Hepatocyte (in vitro differentiated cells): Measurements from ENCODE around the gene SPHK2. TPM values are rescaled to one million over a fixed set of nuclear protein-coding genes. Genes with fewer than 3 reads are reported as not detected.

ENCODE experiments used
- DNase-seq: peaks from one replicate; pipeline ENCODE4 v3.0.0-alpha.2; 2016; ENCODE audit warnings: low spot score
- H2AFZ ChIP-seq: fragments of 200-600 bp; sonication (generic); 2 replicates; pipeline ENCODE4 v1.6.0; 2016; ENCODE audit warnings: antibody characterized with exemption, mild to moderate bottlenecking
- H3K27ac ChIP-seq: fragments of 200-600 bp; sonication (generic); 2 replicates; pipeline ENCODE4 v1.5.1; 2016; ENCODE audit warnings: mild to moderate bottlenecking
- H3K27me3 ChIP-seq: fragments of 200-600 bp; sonication (generic); 2 replicates; pipeline ENCODE4 v1.6.1; 2016
- H3K36me3 ChIP-seq: fragments of 200-600 bp; sonication (generic); replicated peaks from 2 replicates; pipeline ENCODE4 v1.5.1; 2016; ENCODE audit warnings: low read depth; ENCODE audit not compliant: insufficient read depth
- H3K4me1 ChIP-seq: fragments of 200-600 bp; sonication (generic); 2 replicates; pipeline ENCODE4 v1.5.1; 2016; ENCODE audit warnings: mild to moderate bottlenecking, moderate library complexity; ENCODE audit not compliant: insufficient read depth
- H3K4me2 ChIP-seq: fragments of 200-600 bp; sonication (generic); 2 replicates; pipeline ENCODE4 v1.6.0; 2016
- H3K4me3 ChIP-seq: fragments of 200-600 bp; sonication (generic); 2 replicates; pipeline ENCODE4 v1.5.1; 2016; ENCODE audit warnings: mild to moderate bottlenecking
- H3K79me2 ChIP-seq: fragments of 200-600 bp; sonication (generic); 2 replicates; pipeline ENCODE4 v1.6.0; 2017; ENCODE audit warnings: mild to moderate bottlenecking
- H3K9me2 ChIP-seq: fragments of 200-600 bp; sonication (generic); replicated peaks from 2 replicates; pipeline ENCODE4 v1.6.0; 2017; ENCODE audit warnings: mild to moderate bottlenecking; ENCODE audit not compliant: insufficient read depth
- H3K9me3 ChIP-seq: fragments of 200-600 bp; sonication (generic); 2 replicates; pipeline ENCODE4 v1.5.1; 2016; ENCODE audit warnings: low read depth, mild to moderate bottlenecking
- H4K20me1 ChIP-seq: fragments of 200-600 bp; sonication (generic); 2 replicates; pipeline ENCODE4 v1.6.0; 2016; ENCODE audit warnings: mild to moderate bottlenecking; ENCODE audit not compliant: insufficient read depth, poor library complexity, severe bottlenecking
- EZH2 ChIP-seq: fragments of 200-600 bp; sonication (generic); IDR thresholded peaks from 2 replicates; pipeline ENCODE4 v1.6.1; 2016; ENCODE audit warnings: antibody characterized with exemption, mild to moderate bottlenecking, borderline replicate concordance
- EZH2phosphoT487 ChIP-seq: fragments of 200-600 bp; sonication (generic); IDR thresholded peaks from one replicate; pipeline ENCODE4 v1.6.1; 2018; ENCODE audit warnings: antibody characterized with exemption, mild to moderate bottlenecking, low read depth, moderate library complexity; ENCODE audit not compliant: unreplicated experiment, severe bottlenecking
- WGBS: methylation state at CpG from one replicate; pipeline ENCODE4 v1.1.6; 2016; ENCODE audit warnings: low lambda C conversion rate; ENCODE audit errors: missing lambda C conversion rate; 5-methylcytosine and 5-hydroxymethylcytosine counted together
- polyA plus RNA-seq: library from polyadenylated mRNA; unstranded; fragments of >200 nt; fragmentation: Nextera tagmentation; extraction: Ambion mirVana; gene quantifications from 2 replicates; pipeline ENCODE4 v1.2.1, GENCODE V29; 2016
- total RNA-seq: library from RNA; depleted of rRNA; stranded (reverse); fragments of >200 nt; gene quantifications from 2 replicates; pipeline ENCODE4 v1.2.3, GENCODE V29; 2014
- TF ChIP-seq, protein P1 (sequence below): fragments of 200-600 bp; sonication (generic); IDR thresholded peaks from 2 replicates; pipeline ENCODE4 v1.5.1; 2016; ENCODE audit warnings: antibody characterized with exemption, mild to moderate bottlenecking; ENCODE audit not compliant: poor library complexity

Gene SPHK2
- total and polyA plus RNA-seq, 2 experiments from 2014 or later, result 39.4 to 56.7 TPM

DNA sequence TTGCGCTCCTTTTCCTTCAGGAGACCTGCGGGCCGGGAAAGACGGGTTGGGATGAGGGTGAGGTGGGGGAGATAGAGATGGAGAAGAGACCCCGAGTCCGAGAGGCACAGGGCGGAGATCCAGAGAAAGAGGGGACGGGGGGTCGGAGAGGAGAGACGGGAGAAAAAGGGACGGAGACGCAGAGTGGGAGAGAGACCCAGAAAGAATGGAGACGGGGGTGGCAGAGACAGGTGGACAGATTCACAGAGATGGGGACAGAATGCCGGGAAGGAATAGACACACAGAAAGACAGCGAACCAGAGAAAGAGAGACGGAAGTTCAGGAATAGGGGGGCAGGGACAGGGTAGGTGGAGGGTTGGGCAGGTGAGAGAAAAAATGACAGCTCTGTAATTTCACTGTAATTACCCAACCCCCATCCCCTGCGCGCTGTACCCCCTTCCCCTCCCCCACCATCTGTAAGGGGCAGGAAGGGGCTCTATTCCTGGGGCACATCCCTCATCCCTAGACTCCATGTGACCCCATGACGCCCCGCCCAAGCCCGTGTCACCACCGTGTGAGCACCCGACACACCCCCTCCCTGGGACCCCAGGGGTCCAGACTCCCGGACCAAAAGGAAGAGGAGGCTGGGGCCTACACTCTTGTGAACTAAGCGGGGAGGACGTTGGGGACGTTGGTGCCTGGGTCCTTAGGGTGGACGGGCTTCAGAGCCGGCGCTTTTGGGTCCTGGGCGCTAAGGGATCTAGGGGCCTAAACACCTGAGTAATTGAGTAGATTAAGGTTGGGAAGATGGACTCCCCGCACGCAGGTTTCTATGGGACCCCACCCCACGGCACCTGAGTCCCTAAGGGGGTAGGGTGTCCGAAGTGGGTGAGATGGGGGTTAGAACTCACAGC is 16.9 kb downstream of the SPHK2 start:
- Histone ChIP-seq H3K9me3 (no peaks in the 10 kb centered on the region), H3K27ac (peak overlapping the region; percentile 78), H3K4me2 (peak overlapping the region; percentile 76), H2AFZ (peak overlapping the region; percentile 22), H4K20me1 (no peaks in the 10 kb centered on the region), H3K4me1 (peaks cover 21% of the 10 kb centered on the region), H3K27me3 (no peaks in the 10 kb centered on the region), H3K4me3 (peak overlapping the region; percentile 43), H3K36me3 (no peaks in the 10 kb centered on the region), H3K9me2 (no peaks in the 10 kb centered on the region), H3K79me2 (peaks cover 5% of the 10 kb centered on the region)
- DNase-seq, result peak; percentile 60
- TF ChIP-seq, protein P1, sequence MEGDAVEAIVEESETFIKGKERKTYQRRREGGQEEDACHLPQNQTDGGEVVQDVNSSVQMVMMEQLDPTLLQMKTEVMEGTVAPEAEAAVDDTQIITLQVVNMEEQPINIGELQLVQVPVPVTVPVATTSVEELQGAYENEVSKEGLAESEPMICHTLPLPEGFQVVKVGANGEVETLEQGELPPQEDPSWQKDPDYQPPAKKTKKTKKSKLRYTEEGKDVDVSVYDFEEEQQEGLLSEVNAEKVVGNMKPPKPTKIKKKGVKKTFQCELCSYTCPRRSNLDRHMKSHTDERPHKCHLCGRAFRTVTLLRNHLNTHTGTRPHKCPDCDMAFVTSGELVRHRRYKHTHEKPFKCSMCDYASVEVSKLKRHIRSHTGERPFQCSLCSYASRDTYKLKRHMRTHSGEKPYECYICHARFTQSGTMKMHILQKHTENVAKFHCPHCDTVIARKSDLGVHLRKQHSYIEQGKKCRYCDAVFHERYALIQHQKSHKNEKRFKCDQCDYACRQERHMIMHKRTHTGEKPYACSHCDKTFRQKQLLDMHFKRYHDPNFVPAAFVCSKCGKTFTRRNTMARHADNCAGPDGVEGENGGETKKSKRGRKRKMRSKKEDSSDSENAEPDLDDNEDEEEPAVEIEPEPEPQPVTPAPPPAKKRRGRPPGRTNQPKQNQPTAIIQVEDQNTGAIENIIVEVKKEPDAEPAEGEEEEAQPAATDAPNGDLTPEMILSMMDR, result no peak
- no peak for TF ChIP-seq EZH2
- TF ChIP-seq EZH2phosphoT487, result no peak
- 8% methylated on average over 31 of the region's 35 CpGs for WGBS

- Histone ChIP-seq H3K9me2 (no peaks in the 10 kb centered on the region), H4K20me1 (no peaks in the 10 kb centered on the region), H3K4me3 (peak within 1 kb of the TSS; percentile 23), H3K27ac (peak within 1 kb of the TSS; percentile 96), H3K36me3 (no peaks in the 10 kb centered on the region), H3K27me3 (no peaks in the 10 kb centered on the region), H3K4me2 (peak within 1 kb of the TSS; percentile 76), H3K79me2 (peaks cover 5% of the 10 kb centered on the region), H3K9me3 (no peaks in the 10 kb centered on the region), H3K4me1 (peaks cover 20% of the 10 kb centered on the region), H2AFZ (peak within 1 kb of the TSS; percentile 43)
- 2% methylated on average over 39 of the region's 40 CpGs for WGBS
- peak; percentile 67 for DNase-seq
- TF ChIP-seq EZH2phosphoT487 (no peak), EZH2 (no peak)
- TF ChIP-seq, protein P1, result peak; percentile 18
Measured at GRCh38 chr19:48636859-48637448, 17.6 kb downstream of the SPHK2 start, which contains the start of gene DBP. Gene DBP, minus strand, starts transcription at chr19:48637379. Its CDS starts 385 bp downstream, at chr19:48636994.

DNA sequence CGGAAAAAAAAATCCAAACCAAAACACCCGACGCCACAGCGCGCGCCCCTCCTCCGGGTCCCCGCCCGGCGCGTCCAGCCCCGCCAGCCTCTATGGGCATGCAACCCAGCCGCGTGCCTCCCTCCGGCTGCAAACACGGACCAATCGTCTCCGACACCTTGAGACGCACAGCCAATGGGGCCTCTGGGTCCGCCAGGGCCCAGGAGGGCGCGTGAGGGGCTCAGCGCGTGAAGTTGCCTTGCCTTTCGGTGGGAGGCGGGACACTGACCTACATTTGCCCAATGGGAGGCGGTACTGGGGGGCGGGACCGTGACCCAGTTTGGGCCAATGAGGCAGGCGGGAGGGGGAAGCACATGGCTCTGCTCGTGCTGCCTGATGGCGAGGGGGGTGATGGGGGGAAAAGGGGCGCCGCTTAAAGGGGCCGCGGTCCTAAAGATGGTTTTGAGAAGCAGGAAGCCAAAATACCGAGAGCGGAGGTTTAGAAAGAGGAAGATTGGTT is 18.2 kb downstream of the SPHK2 start:
- WGBS, result under 1% methylated on average over 30 of the region's 38 CpGs
- peak overlapping the region; percentile 76 for H3K4me2 ChIP-seq
- no peaks in the 10 kb centered on the region for H3K27me3 ChIP-seq
- H3K36me3 ChIP-seq, result no peaks in the 10 kb centered on the region
- peak; percentile 99 for DNase-seq
- H4K20me1 ChIP-seq, result no peaks in the 10 kb centered on the region
- peak overlapping the region; percentile 43 for H2AFZ ChIP-seq
- peak overlapping the region; percentile 96 for H3K27ac ChIP-seq
- H3K9me2 ChIP-seq, result no peaks in the 10 kb centered on the region
- peaks cover 5% of the 10 kb centered on the region for H3K79me2 ChIP-seq
- H3K4me1 ChIP-seq, result peaks cover 20% of the 10 kb centered on the region
- TF ChIP-seq, protein P1, result no peak
- no peak for TF ChIP-seq EZH2phosphoT487
- no peak for TF ChIP-seq EZH2
- no peak overlapping the region for H3K4me3 ChIP-seq
- H3K9me3 ChIP-seq, result no peaks in the 10 kb centered on the region
